Transverse colon (tissue), 4 donors: ENCODE data around the gene SMCR8. TPM values are rescaled to one million over a fixed set of nuclear protein-coding genes. Genes with fewer than 3 reads are reported as not detected.
"Not testable (repeated sequence)": the region's sequence is repeated elsewhere in the genome, so short reads cannot be mapped to it uniquely, and the experiment has no call there.

Source experiments
- DNase-seq: peaks from one replicate; pipeline ENCODE4 v3.0.0-alpha.2; 2019
- H3K27ac ChIP-seq, 4 donors: fragments of 200-600 bp; sonication (generic); 2 replicates each; pipeline ENCODE4 v1.5.1; 2016 to 2018; ENCODE audit warnings: inconsistent platforms in 4 of 4
- H3K27me3 ChIP-seq: fragments of 200-600 bp; sonication (generic); 2 replicates; pipeline ENCODE4 v1.5.1; 2017; ENCODE audit warnings: inconsistent platforms
- H3K36me3 ChIP-seq, 4 donors: fragments of 200-600 bp; sonication (generic); 2 replicates each; pipeline ENCODE4 v1.5.1; 2017 to 2019; ENCODE audit warnings: inconsistent platforms in 4 of 4
- H3K4me1 ChIP-seq, 4 donors: fragments of 200-600 bp; sonication (generic); 2 replicates each; pipeline ENCODE4 v1.5.1; 2017 to 2020; ENCODE audit warnings: inconsistent platforms in 4 of 4
- H3K4me3 ChIP-seq, 4 donors: fragments of 200-600 bp; sonication (generic); 1 replicate in 1 of 4; 2 replicates in 3 of 4; pipeline versions ENCODE4 v1.5.1 to v1.6.1; 2017 to 2019; ENCODE audit warnings: inconsistent platforms in 4 of 4
- H3K9me3 ChIP-seq, 2 donors: fragments of 200-600 bp; sonication (generic); 2 replicates each; pipeline ENCODE4 v1.5.1; 2017 to 2019; ENCODE audit warnings: inconsistent platforms in 2 of 2
- CTCF ChIP-seq, 5 experiments: fragments of 200-600 bp in 3 of 5; fragments of 450-650 bp in 2 of 5; sonication (generic) in 3 of 5; IDR thresholded peaks; 1 replicate in 2 of 5; 2 replicates in 3 of 5; pipeline ENCODE4 v1.5.1; 2016 to 2017; ENCODE audit warnings: antibody characterized with exemption in 5 of 5, inconsistent platforms in 3 of 5, mild to moderate bottlenecking in 2 of 5, moderate library complexity in 1 of 5
- EP300 ChIP-seq: sonication (generic); formaldehyde crosslinking; IDR thresholded peaks from one replicate; pipeline ENCODE4 v1.6.1; 2017; ENCODE audit warnings: antibody characterized with exemption, low read depth
- POLR2A ChIP-seq: fragments of 450-650 bp; IDR thresholded peaks from one replicate; pipeline ENCODE4 v1.6.1; 2016; ENCODE audit warnings: antibody characterized with exemption, mild to moderate bottlenecking, moderate library complexity
- POLR2AphosphoS5 ChIP-seq, 3 donors: sonication (generic); formaldehyde crosslinking; IDR thresholded peaks; one replicate each; pipeline ENCODE4 v1.6.1; 2016; ENCODE audit warnings: antibody characterized with exemption in 3 of 3
- WGBS, 2 donors: methylation state at CpG; one replicate each; pipeline ENCODE4 v1.1.5; 2018; ENCODE audit warnings: low coverage in 1 of 2; 5-methylcytosine and 5-hydroxymethylcytosine counted together
- in situ Hi-C, 4 donors: fragments of 200-750 bp; cut with MboI; loops; one replicate each; pipeline versions ENCODE4 v1.15.0 to v1.15.1; 2017; ENCODE audit warnings: low sequenced_read_pairs in 3 of 4, low pct_ligation_motif_present in 1 of 4, low pct_unique_long_range_greater_than_20kb in 1 of 4
- intact Hi-C: fragments of 100-400 bp; cut with DNase I; formaldehyde crosslinking; loops from one replicate; pipeline ENCODE4 v1.15.1; 2023; ENCODE audit warnings: low total_unique reads
- total RNA-seq, 4 donors: library from RNA; depleted of rRNA; stranded (reverse); fragments of >200 nt; gene quantifications; one replicate each; pipeline ENCODE4 v1.1.0, GENCODE V29; 2016

SMCR8 gene
- total RNA-seq, 4 donors from 2014 or later, result 12.1 to 20.6 (median 19.6) TPM

GRCh38 chr17:18300725-18301480 is 14.2 kb upstream of the SMCR8 start:
- no peaks in the 10 kb centered on the region for H3K9me3 ChIP-seq
- WGBS, 2 donors, result 78 to 96% methylated on average over 3 to 8 of the region's 8 CpGs
- TF ChIP-seq POLR2AphosphoS5 (IDR thresholded peaks at IDR 0.05) (no peak), POLR2A (no peak), CTCF (IDR thresholded peaks at IDR 0.05) (no peak), EP300 (no peak)
- peaks cover 0 to 51% (median 22%) of the 10 kb centered on the region in 4 donors for H3K36me3 ChIP-seq
- H3K27me3 ChIP-seq, result no peaks in the 10 kb centered on the region
- intact Hi-C loops, result no loop called here
- DNase-seq, result no peak
- H3K4me3 ChIP-seq, result no peak overlapping the region
- no peaks in the 10 kb centered on the region for H3K4me1 ChIP-seq
- H3K27ac ChIP-seq, result no peak overlapping the region
- in situ Hi-C loops, result loop anchor here in 1 of 4 donors (10.0 kb wide), 1 partner anchor 86 kb away; no protein-coding TSS in a partner anchor

GRCh38 chr17:18303206-18303605 is 11.9 kb upstream of the SMCR8 start:
- H3K9me3 ChIP-seq, H3K4me1 ChIP-seq, intact Hi-C loops, DNase-seq, H3K27me3 ChIP-seq, H3K4me3 ChIP-seq, H3K27ac ChIP-seq: not testable (repeated sequence)
- in situ Hi-C loops, result loop anchor here in 1 of 4 donors (10.0 kb wide), 1 partner anchor 88 kb away; no protein-coding TSS in a partner anchor
- WGBS, 2 donors, result 78 to 100% methylated on average over 4 to 13 of the region's 13 CpGs
- peaks cover 0 to 68% (median 28%) of the 10 kb centered on the region in 4 donors for H3K36me3 ChIP-seq

GRCh38 chr17:18309202-18309601 is 5.9 kb upstream of the SMCR8 start:
- DNase-seq, result no peak
- Histone ChIP-seq H3K27me3 (no peaks in the 10 kb centered on the region), H3K4me3 (no peak overlapping the region), H3K4me1 (peaks cover 10 to 24% (median 17%) of the 10 kb centered on the region in 4 donors), H3K9me3 (no peaks in the 10 kb centered on the region), H3K27ac (no peak overlapping the region), H3K36me3 (peaks cover 0 to 38% (median 13%) of the 10 kb centered on the region in 4 donors)
- 92 to 94% methylated on average over 4 of the region's 4 CpGs for WGBS, 2 donors
- intact Hi-C loops (no loop called here), in situ Hi-C loops (loop anchor here in 1 of 4 donors (10.0 kb wide), 1 partner anchor 94 kb away; no protein-coding TSS in a partner anchor)
- no peak for TF ChIP-seq CTCF (IDR thresholded peaks at IDR 0.05)

GRCh38 chr17:18314059-18314730 is 898 bp upstream of the SMCR8 start:
- H3K9me3 ChIP-seq, result no peaks in the 10 kb centered on the region
- peak overlapping the region; percentile 93 to 98 (median 94) for H3K27ac ChIP-seq
- peaks cover 41 to 63% (median 55%) of the 10 kb centered on the region in 4 donors for H3K4me1 ChIP-seq
- in situ Hi-C loops (no loop called here), intact Hi-C loops (no loop called here)
- 0% methylated on average over 1 to 37 of the region's 39 CpGs for WGBS, 2 donors
- peak overlapping the region; percentile 29 to 97 (median 87) for H3K4me3 ChIP-seq
- H3K27me3 ChIP-seq, result no peaks in the 10 kb centered on the region
- H3K36me3 ChIP-seq, result peaks cover 0 to 8% (median 0%) of the 10 kb centered on the region in 4 donors
- TF ChIP-seq EP300, result no peak
- no peak for TF ChIP-seq POLR2AphosphoS5 (IDR thresholded peaks at IDR 0.05)
- TF ChIP-seq CTCF (IDR thresholded peaks at IDR 0.05), result no peak
- TF ChIP-seq POLR2A, result no peak
- no peak for DNase-seq
